ENCODE results near the gene MED15. TPM values are rescaled to one million over a fixed set of nuclear protein-coding genes. Genes with fewer than 3 reads are reported as not detected.

Gene MED15
- total RNA-seq, 1 donor from 2014 or later: 104 TPM

GRCh38 chr22:20550851-20551744, 43.7 kb downstream of the MED15 start:
- no peak for DNase-seq (ENCODE audit: extremely low spot score, unreplicated experiment)
- peak overlapping the region; percentile 95 for H3K27ac Mint-ChIP-seq (ENCODE audit: unreplicated experiment)
- no peaks in the 10 kb centered on the region for H3K36me3 Mint-ChIP-seq (ENCODE audit: unreplicated experiment)
- H3K9me3 Mint-ChIP-seq (ENCODE audit: unreplicated experiment): no peaks in the 10 kb centered on the region
- peak overlapping the region; percentile 43 for H3K4me3 Mint-ChIP-seq (ENCODE audit: unreplicated experiment)
- H3K27me3 Mint-ChIP-seq (ENCODE audit: unreplicated experiment): no peaks in the 10 kb centered on the region
- peaks cover 84% of the 10 kb centered on the region for H3K4me1 Mint-ChIP-seq (ENCODE audit: unreplicated experiment)
- no peak for TF ChIP-seq CTCF (IDR thresholded peaks at IDR 0.05)

GRCh38 chr22:20551805-20552442, 44.5 kb downstream of the MED15 start:
- no peak for DNase-seq (ENCODE audit: extremely low spot score, unreplicated experiment)
- Mint-ChIP-seq H3K4me3 (ENCODE audit: unreplicated experiment) (no peak overlapping the region), H3K9me3 (ENCODE audit: unreplicated experiment) (no peaks in the 10 kb centered on the region)

GRCh38 chr22:20552443-20553401, 45.3 kb downstream of the MED15 start:
- H3K27ac Mint-ChIP-seq (ENCODE audit: unreplicated experiment): peak overlapping the region; percentile 95
- TF ChIP-seq CTCF (IDR thresholded peaks at IDR 0.05): no peak
- H3K36me3 Mint-ChIP-seq (ENCODE audit: unreplicated experiment): peaks cover 9% of the 10 kb centered on the region
- peaks cover 84% of the 10 kb centered on the region for H3K4me1 Mint-ChIP-seq (ENCODE audit: unreplicated experiment)
- H3K4me3 Mint-ChIP-seq (ENCODE audit: unreplicated experiment): no peak overlapping the region
- no peaks in the 10 kb centered on the region for H3K9me3 Mint-ChIP-seq (ENCODE audit: unreplicated experiment)
- DNase-seq (ENCODE audit: extremely low spot score, unreplicated experiment): no peak
- no peaks in the 10 kb centered on the region for H3K27me3 Mint-ChIP-seq (ENCODE audit: unreplicated experiment)

More at GRCh38 chr22:20551805-20552442, 44.5 kb downstream of the MED15 start:
- peaks cover 4% of the 10 kb centered on the region for H3K36me3 Mint-ChIP-seq (ENCODE audit: unreplicated experiment)
- peak overlapping the region; percentile 95 for H3K27ac Mint-ChIP-seq (ENCODE audit: unreplicated experiment)
- no peaks in the 10 kb centered on the region for H3K27me3 Mint-ChIP-seq (ENCODE audit: unreplicated experiment)
- peak; percentile 24 for TF ChIP-seq CTCF (IDR thresholded peaks at IDR 0.05)
- peaks cover 81% of the 10 kb centered on the region for H3K4me1 Mint-ChIP-seq (ENCODE audit: unreplicated experiment)

GRCh38 chr22:20553947-20554741, 46.7 kb downstream of the MED15 start:
- H3K27ac Mint-ChIP-seq (ENCODE audit: unreplicated experiment): no peak overlapping the region
- TF ChIP-seq CTCF (IDR thresholded peaks at IDR 0.05): no peak
- no peaks in the 10 kb centered on the region for H3K27me3 Mint-ChIP-seq (ENCODE audit: unreplicated experiment)
- H3K36me3 Mint-ChIP-seq (ENCODE audit: unreplicated experiment): peaks cover 21% of the 10 kb centered on the region
- no peak overlapping the region for H3K4me3 Mint-ChIP-seq (ENCODE audit: unreplicated experiment)
- peaks cover 7% of the 10 kb centered on the region for H3K9me3 Mint-ChIP-seq (ENCODE audit: unreplicated experiment)
- peaks cover 77% of the 10 kb centered on the region for H3K4me1 Mint-ChIP-seq (ENCODE audit: unreplicated experiment)
- DNase-seq (ENCODE audit: extremely low spot score, unreplicated experiment): no peak

All from osteocyte (in vitro differentiated cells).